Measurements from ENCODE around the gene DBF4B.

The DBF4B gene

DNA sequence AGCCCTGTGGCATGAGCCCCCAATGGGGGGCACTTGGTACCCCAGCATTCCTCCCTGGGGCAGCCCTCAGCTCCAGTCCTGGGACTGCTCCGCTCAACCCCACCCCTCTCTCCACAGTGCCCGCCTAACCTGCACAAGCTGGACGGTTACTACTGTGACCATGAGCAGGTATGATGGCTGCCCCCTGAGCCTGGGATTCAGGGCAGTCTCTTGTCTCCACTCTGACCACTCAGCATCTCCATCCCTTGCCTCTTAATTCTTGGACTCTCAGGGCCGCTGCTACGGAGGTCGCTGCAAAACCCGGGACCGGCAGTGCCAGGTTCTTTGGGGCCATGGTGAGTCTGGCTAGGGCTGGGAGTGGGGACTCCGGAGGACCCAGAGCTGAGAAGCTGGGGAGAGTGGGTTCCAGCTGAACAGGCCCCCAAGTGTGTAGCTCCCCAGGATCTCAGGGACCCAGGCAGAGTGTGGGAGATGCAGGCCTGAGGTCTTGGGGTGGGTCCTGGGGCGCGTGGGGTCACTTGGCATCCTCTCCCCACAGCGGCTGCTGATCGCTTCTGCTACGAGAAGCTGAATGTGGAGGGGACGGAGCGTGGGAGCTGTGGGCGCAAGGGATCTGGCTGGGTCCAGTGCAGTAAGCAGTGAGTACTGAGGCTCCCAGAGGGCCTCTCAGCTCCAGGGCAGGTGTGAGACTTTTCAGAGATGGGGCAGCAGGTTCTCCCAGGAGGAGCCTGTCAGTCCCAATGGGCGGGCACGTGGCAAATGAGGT is 68.3 kb downstream of the DBF4B start:
- Histone ChIP-seq H3K27me3 (ENCODE audit: control insufficient read depth in 1 of 2, insufficient read depth in 2 of 2, low read length in 2 of 2) (peaks cover 10 to 16% of the 10 kb centered on the region in 2 donors), H3K9me3 (ENCODE audit: control insufficient read depth in 1 of 2, low read length in 2 of 2) (no peaks in the 10 kb centered on the region), H3K4me3 (ENCODE audit: low read depth in 1 of 2, low read length in 2 of 2) (peak overlapping the region; percentile 65 to 71), H3K27ac (ENCODE audit: low read depth, low read length) (no peak overlapping the region), H3K4me1 (ENCODE audit: control insufficient read depth in 1 of 2, insufficient read depth in 2 of 2, low read length in 2 of 2) (peaks cover 9 to 35% of the 10 kb centered on the region in 2 donors), H3K36me3 (ENCODE audit: control insufficient read depth in 1 of 2, insufficient read depth in 2 of 2, low read length in 2 of 2) (no peaks in the 10 kb centered on the region), H3K9ac (ENCODE audit: low read depth in 1 of 2, low read length in 2 of 2) (no peak overlapping the region)

DNA sequence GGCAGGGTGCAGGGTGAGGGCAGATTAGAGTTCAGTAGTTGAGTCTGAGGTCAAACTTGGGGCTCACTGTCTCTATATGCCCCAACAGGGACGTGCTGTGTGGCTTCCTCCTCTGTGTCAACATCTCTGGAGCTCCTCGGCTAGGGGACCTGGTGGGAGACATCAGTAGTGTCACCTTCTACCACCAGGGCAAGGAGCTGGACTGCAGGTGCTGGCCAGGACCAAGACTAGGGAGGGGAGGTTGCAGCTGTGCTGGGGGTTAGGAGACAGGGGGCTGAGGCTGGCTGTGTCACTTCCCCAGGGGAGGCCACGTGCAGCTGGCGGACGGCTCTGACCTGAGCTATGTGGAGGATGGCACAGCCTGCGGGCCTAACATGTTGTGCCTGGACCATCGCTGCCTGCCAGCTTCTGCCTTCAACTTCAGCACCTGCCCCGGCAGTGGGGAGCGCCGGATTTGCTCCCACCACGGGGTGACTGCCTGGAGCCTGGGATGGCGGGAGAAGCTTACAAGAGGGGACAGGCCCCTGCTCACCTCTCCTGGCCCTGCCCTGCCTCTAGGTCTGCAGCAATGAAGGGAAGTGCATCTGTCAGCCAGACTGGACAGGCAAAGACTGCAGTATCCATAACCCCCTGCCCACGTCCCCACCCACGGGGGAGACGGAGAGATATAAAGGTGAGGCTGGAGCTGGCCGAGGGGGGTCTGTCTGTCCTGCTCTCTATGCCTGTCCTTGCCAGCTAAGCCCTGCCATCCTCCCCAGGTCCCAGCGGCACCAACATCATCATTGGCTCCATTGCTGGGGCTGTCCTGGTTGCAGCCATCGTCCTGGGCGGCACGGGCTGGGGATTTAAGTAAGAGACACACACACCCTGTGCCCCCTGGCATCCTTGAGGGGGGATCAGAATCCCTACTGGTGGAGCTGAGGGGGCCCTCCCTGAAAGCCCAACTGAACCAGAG is 69.2 kb downstream of the DBF4B start:
- Histone ChIP-seq H3K4me3 (ENCODE audit: low read depth in 1 of 2, low read length in 2 of 2) (no peak overlapping the region), H3K36me3 (ENCODE audit: control insufficient read depth in 1 of 2, insufficient read depth in 2 of 2, low read length in 2 of 2) (no peaks in the 10 kb centered on the region), H3K4me1 (ENCODE audit: control insufficient read depth in 1 of 2, insufficient read depth in 2 of 2, low read length in 2 of 2) (peaks cover 9 to 35% of the 10 kb centered on the region in 2 donors), H3K9me3 (ENCODE audit: control insufficient read depth in 1 of 2, low read length in 2 of 2) (no peaks in the 10 kb centered on the region), H3K9ac (ENCODE audit: low read depth in 1 of 2, low read length in 2 of 2) (no peak overlapping the region), H3K27me3 (ENCODE audit: control insufficient read depth in 1 of 2, insufficient read depth in 2 of 2, low read length in 2 of 2) (peaks cover 10 to 14% of the 10 kb centered on the region in 2 donors), H3K27ac (ENCODE audit: low read depth, low read length) (no peak overlapping the region)

DNA sequence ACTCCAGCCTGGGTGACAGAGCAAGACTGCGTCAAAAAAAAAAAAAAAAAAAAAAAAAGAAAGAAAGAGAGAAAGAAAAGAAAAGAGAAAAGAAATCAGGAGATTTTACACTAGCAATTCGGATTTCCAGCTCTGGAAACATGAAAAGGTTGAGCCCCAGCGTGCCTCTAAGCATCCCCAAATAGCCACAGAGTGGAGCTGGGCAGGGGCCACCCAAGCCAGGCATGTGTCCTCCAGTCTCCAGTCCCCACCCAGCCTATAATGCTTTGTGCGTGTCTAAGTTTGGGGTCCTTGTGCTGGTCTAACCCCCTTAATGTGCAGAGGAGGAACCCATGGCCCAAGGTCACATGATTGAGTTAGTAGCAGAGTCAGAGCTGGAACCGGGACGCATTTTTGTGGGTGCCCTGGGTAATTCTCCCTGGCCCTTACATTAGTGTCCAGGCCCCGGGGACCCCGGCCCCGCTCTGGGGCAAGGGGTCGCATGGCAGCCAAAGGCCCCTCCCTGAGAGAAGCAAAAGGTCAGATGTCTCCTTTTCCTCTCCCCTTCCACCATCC is 70.3 kb downstream of the DBF4B start:
- Histone ChIP-seq H3K27ac (ENCODE audit: low read depth, low read length) (no peak overlapping the region), H3K4me3 (ENCODE audit: low read depth in 1 of 2, low read length in 2 of 2) (peak overlapping the region in 1 of 2 donors; percentile 59), H3K9me3 (ENCODE audit: control insufficient read depth in 1 of 2, low read length in 2 of 2) (no peaks in the 10 kb centered on the region), H3K36me3 (ENCODE audit: control insufficient read depth in 1 of 2, insufficient read depth in 2 of 2, low read length in 2 of 2) (no peaks in the 10 kb centered on the region), H3K4me1 (ENCODE audit: control insufficient read depth in 1 of 2, insufficient read depth in 2 of 2, low read length in 2 of 2) (peaks cover 9 to 35% of the 10 kb centered on the region in 2 donors), H3K27me3 (ENCODE audit: control insufficient read depth in 1 of 2, insufficient read depth in 2 of 2, low read length in 2 of 2) (peaks cover 10 to 14% of the 10 kb centered on the region in 2 donors), H3K9ac (ENCODE audit: low read depth in 1 of 2, low read length in 2 of 2) (peak overlapping the region in 1 of 2 donors; percentile 51)

DNA sequence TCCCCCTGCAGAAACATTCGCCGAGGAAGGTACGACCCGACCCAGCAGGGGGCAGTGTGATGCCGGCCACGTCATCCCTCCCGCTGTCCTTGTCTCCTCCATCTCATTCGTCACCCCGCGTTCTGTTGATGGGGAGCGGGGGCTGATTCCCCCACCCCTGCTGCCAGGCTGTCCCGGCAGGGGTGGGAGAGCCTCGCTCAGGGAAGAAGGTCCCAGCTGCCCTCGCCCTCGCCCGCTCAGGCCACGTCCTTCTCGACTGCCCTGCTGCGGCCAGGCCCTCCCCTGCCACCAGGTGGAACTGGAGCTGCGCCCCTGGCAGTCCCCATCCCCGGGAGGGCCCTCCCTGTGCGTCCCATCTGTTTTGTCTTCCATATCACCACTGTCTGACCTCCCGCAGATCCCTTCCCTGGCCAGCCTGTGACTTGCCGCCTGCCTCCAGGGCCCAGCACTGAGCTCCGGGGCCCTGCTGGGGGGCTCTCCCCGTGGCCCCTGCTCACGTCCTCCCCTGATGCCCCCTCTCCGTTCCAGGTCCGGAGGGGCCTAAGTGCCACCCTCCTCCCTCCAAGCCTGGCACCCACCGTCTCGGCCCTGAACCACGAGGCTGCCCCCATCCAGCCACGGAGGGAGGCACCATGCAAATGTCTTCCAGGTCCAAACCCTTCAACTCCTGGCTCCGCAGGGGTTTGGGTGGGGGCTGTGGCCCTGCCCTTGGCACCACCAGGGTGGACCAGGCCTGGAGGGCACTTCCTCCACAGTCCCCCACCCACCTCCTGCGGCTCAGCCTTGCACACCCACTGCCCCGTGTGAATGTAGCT is 71.0 kb downstream of the DBF4B start:
- Histone ChIP-seq H3K4me3 (ENCODE audit: low read depth in 1 of 2, low read length in 2 of 2) (peak overlapping the region; percentile 59 to 60), H3K27me3 (ENCODE audit: control insufficient read depth in 1 of 2, insufficient read depth in 2 of 2, low read length in 2 of 2) (peaks cover 10% of the 10 kb centered on the region in 2 donors), H3K27ac (ENCODE audit: low read depth, low read length) (no peak overlapping the region), H3K9ac (ENCODE audit: low read depth in 1 of 2, low read length in 2 of 2) (peak overlapping the region in 1 of 2 donors; percentile 51), H3K9me3 (ENCODE audit: control insufficient read depth in 1 of 2, low read length in 2 of 2) (no peaks in the 10 kb centered on the region), H3K36me3 (ENCODE audit: control insufficient read depth in 1 of 2, insufficient read depth in 2 of 2, low read length in 2 of 2) (no peaks in the 10 kb centered on the region), H3K4me1 (ENCODE audit: control insufficient read depth in 1 of 2, insufficient read depth in 2 of 2, low read length in 2 of 2) (peaks cover 9 to 34% of the 10 kb centered on the region in 2 donors)

GRCh38 chr17:44780161-44780560 is 71.7 kb downstream of the DBF4B start:
- Histone ChIP-seq H3K36me3 (ENCODE audit: control insufficient read depth in 1 of 2, insufficient read depth in 2 of 2, low read length in 2 of 2) (no peaks in the 10 kb centered on the region), H3K27me3 (ENCODE audit: control insufficient read depth in 1 of 2, insufficient read depth in 2 of 2, low read length in 2 of 2) (peaks cover 10% of the 10 kb centered on the region in 2 donors), H3K27ac (ENCODE audit: low read depth, low read length) (no peak overlapping the region), H3K4me1 (ENCODE audit: control insufficient read depth in 1 of 2, insufficient read depth in 2 of 2, low read length in 2 of 2) (peaks cover 9 to 27% of the 10 kb centered on the region in 2 donors), H3K9ac (ENCODE audit: low read depth in 1 of 2, low read length in 2 of 2) (no peak overlapping the region), H3K4me3 (ENCODE audit: low read depth in 1 of 2, low read length in 2 of 2) (no peak overlapping the region), H3K9me3 (ENCODE audit: control insufficient read depth in 1 of 2, low read length in 2 of 2) (no peaks in the 10 kb centered on the region)

DNA sequence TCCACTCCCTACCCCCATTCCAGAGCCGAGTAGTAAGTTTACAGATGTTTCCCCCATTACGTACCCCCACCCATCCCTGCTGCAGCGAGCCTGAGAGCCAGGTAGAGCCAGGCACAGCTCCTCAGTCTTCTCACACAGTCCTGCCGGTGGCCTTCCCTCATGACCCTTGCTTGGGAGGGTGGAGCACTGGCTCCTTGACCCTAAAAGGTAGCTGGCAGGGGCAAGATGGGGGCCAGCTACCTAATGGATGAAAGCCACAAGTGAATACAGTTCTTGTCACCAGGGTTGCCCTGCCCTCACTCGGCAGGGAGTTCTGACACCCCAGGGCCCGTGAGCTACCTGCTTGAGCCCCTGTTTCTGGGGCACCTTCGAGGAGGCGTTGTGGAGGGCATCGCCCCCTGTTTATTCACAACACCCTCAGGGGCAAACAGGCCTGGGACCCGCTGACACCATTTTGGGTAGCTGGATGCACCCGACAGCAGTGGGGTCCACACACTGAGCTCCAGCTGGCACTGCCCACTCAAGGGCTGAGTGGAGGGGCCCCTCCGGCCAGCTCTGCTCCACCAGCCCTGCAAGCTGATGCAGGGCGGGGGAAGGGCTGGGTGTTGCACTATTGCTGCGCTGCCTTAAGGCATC is 72.5 kb downstream of the DBF4B start:
- Histone ChIP-seq H3K4me3 (ENCODE audit: low read depth in 1 of 2, low read length in 2 of 2) (no peak overlapping the region), H3K27ac (ENCODE audit: low read depth, low read length) (no peak overlapping the region), H3K36me3 (ENCODE audit: control insufficient read depth in 1 of 2, insufficient read depth in 2 of 2, low read length in 2 of 2) (no peaks in the 10 kb centered on the region), H3K9ac (ENCODE audit: low read depth in 1 of 2, low read length in 2 of 2) (no peak overlapping the region), H3K9me3 (ENCODE audit: control insufficient read depth in 1 of 2, low read length in 2 of 2) (no peaks in the 10 kb centered on the region), H3K4me1 (ENCODE audit: control insufficient read depth in 1 of 2, insufficient read depth in 2 of 2, low read length in 2 of 2) (peaks cover 9 to 22% of the 10 kb centered on the region in 2 donors), H3K27me3 (ENCODE audit: control insufficient read depth in 1 of 2, insufficient read depth in 2 of 2, low read length in 2 of 2) (peaks cover 10% of the 10 kb centered on the region in 2 donors)

DNA sequence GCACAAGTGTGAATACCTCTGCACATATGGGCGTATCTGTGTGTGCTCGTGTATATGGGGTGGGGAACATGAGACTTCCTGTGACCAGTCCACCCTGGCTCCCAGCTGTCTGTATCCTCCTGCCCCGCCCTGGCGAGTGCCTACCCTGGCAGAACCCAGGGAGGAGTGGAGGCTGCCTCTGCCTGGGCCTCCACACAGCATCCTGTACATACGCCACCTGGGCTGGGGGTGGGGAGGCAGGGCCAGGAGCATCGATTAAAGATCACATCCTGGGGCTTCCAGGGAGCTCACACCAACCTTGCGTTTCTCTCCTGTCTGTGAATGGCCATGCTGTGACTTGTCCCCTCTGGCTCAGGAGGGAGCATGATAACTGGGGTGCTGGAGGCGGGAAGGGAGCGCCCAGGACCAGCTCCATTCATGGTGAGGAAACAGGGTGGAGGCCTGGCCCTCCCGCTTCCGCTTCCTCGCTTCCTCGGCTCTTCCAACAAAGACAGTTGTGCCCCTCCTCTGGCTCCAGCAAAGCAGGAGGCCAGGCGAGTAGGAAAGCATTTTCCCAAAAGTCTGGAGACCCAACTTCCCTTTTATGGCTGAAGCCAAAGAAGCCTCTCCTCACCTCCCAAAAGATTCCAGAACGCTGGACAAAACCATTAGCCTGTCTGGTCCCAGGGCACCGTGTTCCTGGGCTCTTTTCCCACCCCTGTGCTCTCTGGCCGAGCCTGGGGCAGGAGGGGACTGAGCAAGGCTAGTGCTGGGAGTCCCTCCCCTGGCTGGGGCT is 73.3 kb downstream of the DBF4B start:
- H3K27me3 ChIP-seq (ENCODE audit: control insufficient read depth in 1 of 2, insufficient read depth in 2 of 2, low read length in 2 of 2) = peaks cover 4 to 10% of the 10 kb centered on the region in 2 donors
- H3K36me3 ChIP-seq (ENCODE audit: control insufficient read depth in 1 of 2, insufficient read depth in 2 of 2, low read length in 2 of 2) = no peaks in the 10 kb centered on the region
- peaks cover 3 to 14% of the 10 kb centered on the region in 2 donors for H3K4me1 ChIP-seq (ENCODE audit: control insufficient read depth in 1 of 2, insufficient read depth in 2 of 2, low read length in 2 of 2)
- peak overlapping the region; percentile 10 for H3K27ac ChIP-seq (ENCODE audit: low read depth, low read length)
- H3K9me3 ChIP-seq (ENCODE audit: control insufficient read depth in 1 of 2, low read length in 2 of 2) = no peaks in the 10 kb centered on the region
- no peak overlapping the region for H3K9ac ChIP-seq (ENCODE audit: low read depth in 1 of 2, low read length in 2 of 2)
- H3K4me3 ChIP-seq (ENCODE audit: low read depth in 1 of 2, low read length in 2 of 2) = no peak overlapping the region

DNA sequence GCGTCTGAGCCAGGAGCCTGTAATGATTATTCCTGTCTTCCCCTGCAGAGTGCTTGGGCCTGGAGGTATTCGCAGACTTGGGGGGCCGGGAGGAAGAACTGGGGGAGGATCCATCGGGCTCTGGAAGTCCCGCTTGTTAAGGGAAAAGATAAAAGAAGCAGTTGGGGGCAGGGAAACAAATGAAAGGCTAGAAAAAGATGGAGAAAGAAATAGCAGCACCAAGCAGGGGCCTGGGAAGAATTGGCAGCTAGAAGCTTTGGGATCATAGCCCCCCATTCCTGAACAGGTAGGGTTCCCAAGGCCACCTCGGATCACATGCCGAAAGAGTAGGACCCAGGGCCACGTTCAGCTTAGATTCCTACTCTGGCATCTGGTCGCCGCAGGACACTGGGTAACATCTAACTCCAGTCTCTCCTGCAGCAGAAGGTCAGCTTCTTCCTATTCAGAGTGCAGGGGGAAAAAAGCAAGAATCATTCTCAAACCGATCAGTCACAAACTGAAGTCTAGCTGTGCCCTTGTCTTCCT is 73.9 kb downstream of the DBF4B start:
- Histone ChIP-seq H3K4me1 (ENCODE audit: control insufficient read depth in 1 of 2, insufficient read depth in 2 of 2, low read length in 2 of 2) (peaks cover 3 to 8% of the 10 kb centered on the region in 2 donors), H3K9me3 (ENCODE audit: control insufficient read depth in 1 of 2, low read length in 2 of 2) (no peaks in the 10 kb centered on the region), H3K4me3 (ENCODE audit: low read depth in 1 of 2, low read length in 2 of 2) (no peak overlapping the region), H3K27me3 (ENCODE audit: control insufficient read depth in 1 of 2, insufficient read depth in 2 of 2, low read length in 2 of 2) (peaks cover under 1 to 8% of the 10 kb centered on the region in 2 donors), H3K27ac (ENCODE audit: low read depth, low read length) (no peak overlapping the region), H3K9ac (ENCODE audit: low read depth in 1 of 2, low read length in 2 of 2) (no peak overlapping the region), H3K36me3 (ENCODE audit: control insufficient read depth in 1 of 2, insufficient read depth in 2 of 2, low read length in 2 of 2) (no peaks in the 10 kb centered on the region)

Data from duodenal mucosa (tissue), 2 donors.